Karpas-422 (cell line): ENCODE data around the gene NAGLU. TPM values are rescaled to one million over a fixed set of nuclear protein-coding genes. Genes with fewer than 3 reads are reported as not detected.

ENCODE experiments used
- DNase-seq: peaks from one replicate; pipeline ENCODE4 v3.0.0-alpha.2; 2015
- H2AFZ ChIP-seq: fragments of 200-600 bp; sonication (generic); 2 replicates; pipeline ENCODE4 v1.6.1; 2014; ENCODE audit warnings: antibody characterized with exemption, low read length, mixed read lengths
- H3K27ac ChIP-seq: fragments of 200-600 bp; sonication (generic); 2 replicates; pipeline ENCODE4 v1.5.1; 2014; ENCODE audit warnings: mild to moderate bottlenecking, low read length, moderate library complexity
- H3K27me3 ChIP-seq: fragments of 200-600 bp; sonication (generic); 2 replicates; pipeline ENCODE4 v1.6.1; 2014; ENCODE audit warnings: low read length, mixed read lengths
- H3K36me3 ChIP-seq: fragments of 200-600 bp; sonication (generic); 2 replicates; pipeline ENCODE4 v1.6.1; 2014; ENCODE audit warnings: low read length, mixed read lengths; ENCODE audit not compliant: insufficient read depth
- H3K4me1 ChIP-seq: fragments of 200-600 bp; sonication (generic); 2 replicates; pipeline ENCODE4 v1.6.1; 2014; ENCODE audit warnings: mild to moderate bottlenecking, low read length, mixed read lengths
- H3K4me2 ChIP-seq: fragments of 200-600 bp; sonication (generic); 2 replicates; pipeline ENCODE4 v1.6.1; 2014; ENCODE audit warnings: low read length, low read depth, mild to moderate bottlenecking; ENCODE audit not compliant: poor library complexity, severe bottlenecking
- H3K4me3 ChIP-seq: fragments of 200-600 bp; sonication (generic); 2 replicates; pipeline ENCODE4 v1.5.1; 2014; ENCODE audit warnings: mild to moderate bottlenecking, antibody characterized with exemption, low read length, mixed read lengths
- H3K79me2 ChIP-seq: fragments of 200-600 bp; sonication (generic); 2 replicates; pipeline ENCODE4 v1.6.1; 2014; ENCODE audit warnings: mild to moderate bottlenecking, low read length, mixed read lengths
- H3K9ac ChIP-seq: fragments of 200-600 bp; sonication (generic); 2 replicates; pipeline ENCODE4 v1.6.0; 2014; ENCODE audit warnings: low read length
- H3K9me2 ChIP-seq: fragments of 200-600 bp; sonication (generic), shearing (Covaris generic); replicated peaks from 2 replicates; pipeline ENCODE4 v1.6.0; 2014; ENCODE audit warnings: mild to moderate bottlenecking, low read length, moderate library complexity; ENCODE audit not compliant: insufficient read depth
- H3K9me3 ChIP-seq: fragments of 300-700, 200-600 bp; sonication (generic); 2 replicates; pipeline ENCODE4 v1.6.1; 2014; ENCODE audit warnings: low read length, mixed read lengths
- H4K20me1 ChIP-seq: fragments of 200-600 bp; sonication (generic); 2 replicates; pipeline ENCODE4 v1.6.1; 2014; ENCODE audit warnings: mild to moderate bottlenecking, antibody characterized with exemption, low read length, low read depth; ENCODE audit not compliant: insufficient read depth
- total RNA-seq: library from RNA; depleted of rRNA; stranded (reverse); fragments of >200 nt; shearing (Covaris generic); gene quantifications from 2 replicates; pipeline ENCODE4 v1.2.3, GENCODE V29; 2014; ENCODE audit warnings: low replicate concordance

The NAGLU gene
- total RNA-seq, 1 experiment from 2014 or later, result 40.0 TPM

DNA sequence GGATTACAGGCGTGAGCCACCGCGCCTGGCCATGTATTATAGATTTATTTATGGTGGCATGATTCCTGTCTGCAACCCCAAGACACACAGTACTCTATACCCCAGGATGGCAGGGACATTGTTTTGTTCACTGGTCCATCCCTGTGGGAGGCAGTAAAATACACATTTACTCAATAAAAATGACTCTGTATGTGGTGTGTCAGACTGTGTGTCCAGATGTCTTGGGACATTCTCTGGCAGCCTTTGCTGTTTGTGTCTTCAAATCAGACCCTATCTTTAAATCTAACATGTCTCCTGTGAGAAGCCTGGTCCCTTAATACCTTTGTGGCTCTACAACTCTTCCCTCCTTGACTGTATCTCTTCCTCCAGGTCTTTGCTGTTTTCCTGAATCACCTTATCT lies 24.2 kb downstream of the NAGLU start:
- Histone ChIP-seq H3K4me1 (peaks cover 30% of the 10 kb centered on the region), H2AFZ (no peak overlapping the region), H3K4me2 (no peak overlapping the region), H3K4me3 (no peak overlapping the region), H3K27me3 (no peaks in the 10 kb centered on the region), H3K9me2 (no peaks in the 10 kb centered on the region), H3K9ac (no peak overlapping the region), H3K27ac (no peak overlapping the region), H3K36me3 (peaks cover 2% of the 10 kb centered on the region; the same call in 1 of the 2 replicates), H3K79me2 (peaks cover 33% of the 10 kb centered on the region), H3K9me3 (no peaks in the 10 kb centered on the region), H4K20me1 (no peaks in the 10 kb centered on the region)
- no peak for DNase-seq

DNA sequence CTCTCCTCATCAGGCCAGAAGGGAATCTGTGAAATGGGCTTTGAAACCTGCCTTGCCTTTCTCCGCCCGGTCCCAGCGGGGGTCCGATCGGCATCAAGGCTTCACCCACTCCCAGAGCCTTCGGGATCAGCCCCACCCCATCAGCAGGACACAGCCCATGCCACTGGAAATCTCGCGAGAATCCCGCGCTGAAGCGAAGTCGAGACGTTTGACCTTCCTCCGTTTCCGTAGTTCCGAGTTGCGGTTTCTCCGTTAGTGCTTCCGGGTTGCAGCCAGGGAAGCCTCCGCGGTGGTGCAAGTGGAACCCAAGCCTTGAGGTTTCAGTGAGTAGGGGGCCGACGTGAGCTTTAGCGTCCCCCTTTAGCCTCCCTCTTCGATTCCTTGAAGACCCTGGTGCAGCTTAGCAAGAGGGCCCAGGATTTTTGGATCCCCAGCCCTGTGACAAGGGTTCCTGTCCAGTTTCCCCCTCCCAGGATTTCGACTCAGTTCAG lies 25.9 kb downstream of the NAGLU start, which contains the start of gene COASY:
Gene COASY (plus strand): TSS at position 252 of the 491 bp plus-strand sequence. CDS start 475 bp downstream, outside the sequence.
- DNase-seq, result peak; percentile 98
- Histone ChIP-seq H3K9ac (peak within 1 kb of the TSS; percentile 96), H3K9me3 (no peaks in the 10 kb centered on the region), H4K20me1 (no peaks in the 10 kb centered on the region), H3K27me3 (no peaks in the 10 kb centered on the region), H2AFZ (peak within 1 kb of the TSS; percentile 87), H3K4me3 (peak within 1 kb of the TSS; percentile 91), H3K79me2 (peaks cover 31% of the 10 kb centered on the region), H3K9me2 (no peaks in the 10 kb centered on the region), H3K4me1 (peaks cover 27% of the 10 kb centered on the region), H3K36me3 (peaks cover 15% of the 10 kb centered on the region; the same call in 1 of the 2 replicates), H3K4me2 (peak within 1 kb of the TSS; percentile 93), H3K27ac (peak within 1 kb of the TSS; percentile 69)

DNA sequence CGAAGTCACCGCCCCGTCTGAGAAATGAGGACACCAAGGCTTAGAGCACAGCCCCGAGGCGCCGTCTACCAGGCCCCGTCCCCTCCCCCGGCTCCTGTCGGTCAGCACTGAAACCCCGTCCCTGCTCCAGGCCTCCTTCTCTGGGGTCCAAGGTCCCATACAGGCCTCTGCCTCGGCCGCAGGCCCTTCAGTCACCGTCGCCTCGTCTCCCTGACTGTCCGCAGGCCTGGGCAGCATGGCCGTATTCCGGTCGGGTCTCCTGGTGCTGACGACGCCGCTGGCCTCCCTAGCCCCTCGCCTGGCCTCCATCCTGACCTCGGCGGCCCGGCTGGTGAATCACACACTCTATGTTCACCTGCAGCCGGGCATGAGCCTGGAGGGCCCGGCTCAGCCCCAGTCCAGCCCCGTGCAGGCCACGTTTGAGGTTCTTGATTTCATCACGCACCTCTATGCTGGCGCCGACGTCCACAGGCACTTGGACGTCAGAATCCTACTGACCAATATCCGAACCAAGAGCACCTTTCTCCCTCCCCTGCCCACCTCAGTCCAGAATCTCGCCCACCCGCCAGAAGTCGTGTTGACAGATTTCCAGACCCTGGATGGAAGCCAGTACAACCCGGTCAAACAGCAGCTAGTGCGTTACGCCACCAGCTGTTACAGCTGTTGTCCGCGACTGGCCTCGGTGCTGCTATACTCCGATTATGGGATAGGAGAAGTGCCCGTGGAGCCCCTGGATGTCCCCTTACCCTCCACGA lies 26.5 kb downstream of the NAGLU start:
- Histone ChIP-seq H3K9ac (peak overlapping the region; percentile 96), H3K79me2 (peaks cover 37% of the 10 kb centered on the region), H3K4me2 (peak overlapping the region; percentile 93), H3K4me1 (peaks cover 28% of the 10 kb centered on the region), H3K36me3 (peaks cover 15% of the 10 kb centered on the region; the same call in 1 of the 2 replicates), H3K27ac (peak overlapping the region; percentile 69), H3K9me3 (no peaks in the 10 kb centered on the region), H3K27me3 (no peaks in the 10 kb centered on the region), H3K4me3 (peak overlapping the region; percentile 91), H3K9me2 (no peaks in the 10 kb centered on the region), H4K20me1 (no peaks in the 10 kb centered on the region), H2AFZ (no peak overlapping the region; the same call in 1 of the 2 replicates)
- peak; percentile 55 for DNase-seq

DNA sequence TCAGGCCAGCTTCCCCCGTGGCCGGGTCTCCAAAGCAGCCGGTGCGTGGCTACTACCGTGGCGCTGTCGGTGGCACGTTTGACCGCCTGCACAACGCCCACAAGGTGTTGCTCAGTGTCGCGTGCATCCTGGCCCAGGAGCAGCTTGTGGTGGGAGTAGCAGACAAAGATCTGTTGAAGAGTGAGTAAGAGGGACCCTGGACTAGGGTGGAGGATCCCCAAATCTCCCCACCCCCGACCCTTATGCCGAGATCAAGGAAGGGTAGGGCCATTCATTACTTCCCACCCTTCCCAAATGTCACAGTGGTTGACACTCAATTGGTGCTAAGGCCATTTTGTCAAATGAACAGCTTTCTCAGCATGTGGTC lies 27.1 kb downstream of the NAGLU start:
- Histone ChIP-seq H3K27ac (peak overlapping the region; percentile 69; the same call in 1 of the 2 replicates), H3K4me3 (peak overlapping the region; percentile 91), H3K9me2 (no peaks in the 10 kb centered on the region), H4K20me1 (no peaks in the 10 kb centered on the region), H3K27me3 (no peaks in the 10 kb centered on the region), H3K4me1 (peaks cover 33% of the 10 kb centered on the region), H2AFZ (no peak overlapping the region), H3K9me3 (no peaks in the 10 kb centered on the region), H3K4me2 (peak overlapping the region; percentile 93), H3K36me3 (peaks cover 15% of the 10 kb centered on the region; the same call in 1 of the 2 replicates), H3K9ac (peak overlapping the region; percentile 96), H3K79me2 (peaks cover 41% of the 10 kb centered on the region)
- peak; percentile 69 for DNase-seq

DNA sequence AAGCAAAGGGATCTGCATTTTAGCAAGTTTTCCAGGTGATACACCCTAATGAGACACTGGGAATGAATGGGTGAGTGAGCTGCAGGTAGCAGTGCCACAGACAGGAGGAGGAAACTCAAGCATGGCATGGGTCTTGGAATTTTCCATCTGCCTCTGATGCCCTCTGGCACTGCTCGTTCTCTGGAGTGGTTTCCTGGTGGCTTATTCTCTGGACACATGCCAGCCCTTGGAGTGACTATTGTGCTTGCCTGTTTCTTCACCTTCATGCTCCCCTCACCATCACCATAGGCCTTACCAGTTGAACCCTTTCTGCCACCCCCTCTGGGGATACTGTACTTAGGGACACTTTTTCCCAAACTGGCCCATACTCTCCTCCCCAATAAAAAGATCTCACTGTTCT lies 27.5 kb downstream of the NAGLU start:
- peaks cover 37% of the 10 kb centered on the region for H3K4me1 ChIP-seq
- no peak overlapping the region for H3K27ac ChIP-seq

DNA sequence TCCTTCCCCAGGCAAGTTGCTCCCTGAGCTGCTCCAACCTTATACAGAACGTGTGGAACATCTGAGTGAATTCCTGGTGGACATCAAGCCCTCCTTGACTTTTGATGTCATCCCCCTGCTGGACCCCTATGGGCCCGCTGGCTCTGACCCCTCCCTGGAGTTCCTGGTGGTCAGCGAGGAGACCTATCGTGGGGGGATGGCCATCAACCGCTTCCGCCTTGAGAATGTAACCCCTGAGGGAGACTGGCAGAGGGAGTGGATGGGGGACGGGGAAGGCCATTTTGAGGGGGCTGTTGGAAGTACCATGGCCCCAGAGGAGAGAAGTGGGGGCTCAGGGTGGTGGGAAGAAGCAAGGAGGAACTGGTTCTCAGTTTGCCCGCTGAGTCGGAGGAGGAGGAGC lies 27.9 kb downstream of the NAGLU start:
- Histone ChIP-seq H2AFZ (no peak overlapping the region), H3K9ac (peak overlapping the region; percentile 96), H3K36me3 (peaks cover 15% of the 10 kb centered on the region; the same call in 1 of the 2 replicates), H3K79me2 (peaks cover 48% of the 10 kb centered on the region), H3K4me2 (peak overlapping the region; percentile 93), H4K20me1 (no peaks in the 10 kb centered on the region), H3K9me3 (no peaks in the 10 kb centered on the region), H3K27ac (no peak overlapping the region), H3K27me3 (no peaks in the 10 kb centered on the region), H3K4me1 (peaks cover 39% of the 10 kb centered on the region), H3K4me3 (peak overlapping the region; percentile 91; the same call in 1 of the 2 replicates), H3K9me2 (no peaks in the 10 kb centered on the region)
- DNase-seq, result no peak

More for the DNA sequence above, 27.5 kb downstream of the NAGLU start:
- Histone ChIP-seq H3K4me2 (peak overlapping the region; percentile 93), H3K79me2 (peaks cover 45% of the 10 kb centered on the region), H3K27me3 (no peaks in the 10 kb centered on the region), H3K9ac (peak overlapping the region; percentile 96), H3K9me3 (no peaks in the 10 kb centered on the region), H3K4me3 (peak overlapping the region; percentile 91), H2AFZ (no peak overlapping the region), H3K36me3 (peaks cover 15% of the 10 kb centered on the region; the same call in 1 of the 2 replicates), H4K20me1 (no peaks in the 10 kb centered on the region), H3K9me2 (no peaks in the 10 kb centered on the region)
- DNase-seq, result no peak

DNA sequence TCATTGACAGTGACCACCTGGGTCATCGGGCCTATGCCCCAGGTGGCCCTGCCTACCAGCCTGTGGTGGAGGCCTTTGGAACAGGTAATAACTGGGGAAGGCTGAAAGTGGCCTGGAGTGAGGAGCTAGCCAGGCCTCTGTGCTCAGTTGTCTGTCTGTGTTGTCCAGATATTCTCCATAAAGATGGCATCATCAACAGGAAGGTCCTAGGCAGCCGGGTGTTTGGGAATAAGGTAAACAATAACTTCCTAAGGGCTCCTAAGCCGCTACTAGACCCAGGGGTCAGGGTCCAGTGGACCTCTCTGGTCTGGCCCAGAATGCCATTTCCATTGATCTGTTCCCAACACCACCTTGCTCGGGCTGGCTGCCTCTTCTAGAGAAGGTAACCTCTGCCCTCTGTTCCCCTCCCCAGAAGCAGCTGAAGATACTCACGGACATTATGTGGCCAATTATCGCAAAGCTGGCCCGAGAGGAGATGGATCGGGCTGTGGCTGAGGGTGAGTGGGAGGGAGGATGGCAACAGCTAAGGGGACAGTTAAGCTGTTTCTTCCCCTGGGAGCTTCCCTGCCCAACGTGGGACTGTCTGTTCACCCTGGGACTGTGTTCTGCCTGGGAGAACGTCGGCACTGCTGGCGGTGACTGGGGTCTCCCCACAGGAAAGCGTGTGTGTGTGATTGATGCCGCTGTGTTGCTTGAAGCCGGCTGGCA lies 28.9 kb downstream of the NAGLU start:
- Histone ChIP-seq H3K4me1 (peaks cover 39% of the 10 kb centered on the region), H3K4me3 (no peak overlapping the region), H3K27ac (no peak overlapping the region), H3K36me3 (peaks cover 19% of the 10 kb centered on the region; the same call in 1 of the 2 replicates), H3K4me2 (no peak overlapping the region), H3K9me3 (no peaks in the 10 kb centered on the region), H3K9ac (no peak overlapping the region), H3K27me3 (no peaks in the 10 kb centered on the region), H3K9me2 (no peaks in the 10 kb centered on the region), H4K20me1 (no peaks in the 10 kb centered on the region), H2AFZ (no peak overlapping the region), H3K79me2 (peaks cover 48% of the 10 kb centered on the region)
- DNase-seq, result no peak
